Astrocyte of the cerebellum (primary cell): ENCODE data around the gene PMEL.

ENCODE experiments used
- DNase-seq: peaks from one replicate; pipeline ENCODE4 v3.0.0-alpha.2; 2011; ENCODE audit warnings: low read depth
- H3K4me3 ChIP-seq: 2 replicates; pipeline ENCODE4 v1.5.1; 2011; ENCODE audit warnings: mild to moderate bottlenecking, low read depth, low read length, moderate library complexity
- in situ Hi-C: cut with HindIII; loops from 2 replicates; pipeline ENCODE4 v1.10.0; 2017; ENCODE audit warnings: low sequenced_read_pairs
- TF ChIP-seq, protein P1 (sequence below): IDR thresholded peaks from 2 replicates; pipeline ENCODE4 v1.5.1; 2012; ENCODE audit warnings: low read length, low read depth, moderate library complexity, mild to moderate bottlenecking; ENCODE audit errors: missing control alignments

PMEL gene

DNA sequence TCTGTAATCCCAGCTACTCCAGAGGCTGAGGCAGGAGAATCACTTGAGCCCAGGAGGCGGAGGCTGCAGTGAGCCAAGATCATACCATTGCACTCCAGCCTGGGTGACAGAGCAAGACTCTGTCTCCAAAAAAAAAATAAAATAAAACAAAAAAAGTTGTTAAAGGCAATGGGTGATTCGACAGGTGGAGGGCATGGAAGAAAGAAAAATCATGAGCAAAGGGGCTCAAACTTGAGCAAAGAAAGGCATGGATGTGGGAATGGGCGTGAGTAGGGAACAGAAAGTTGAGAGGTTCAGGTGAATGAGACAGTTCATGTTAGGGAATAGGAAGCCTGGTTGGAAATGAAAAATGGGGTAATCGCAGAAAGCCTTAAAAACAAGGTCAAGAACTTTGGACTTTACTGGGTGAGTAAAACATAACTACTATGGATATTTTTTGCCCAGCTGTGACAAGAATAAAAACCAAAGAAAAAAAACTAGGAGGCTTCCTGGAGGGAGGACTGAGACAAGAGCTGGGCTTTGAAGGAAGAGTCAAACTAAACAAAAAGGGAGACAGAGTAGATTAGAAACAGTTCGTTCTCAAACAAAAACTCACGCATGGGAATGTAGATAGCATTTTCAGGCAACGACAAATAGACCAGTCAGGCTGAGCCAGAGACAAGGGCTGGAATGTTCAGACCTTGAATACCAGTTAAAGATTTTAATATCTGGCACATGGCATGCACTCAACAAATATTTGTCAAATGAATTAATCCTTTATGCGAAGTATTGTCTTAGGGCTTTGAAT lies 56.9 kb downstream of the PMEL start:
- TF ChIP-seq, protein P1, sequence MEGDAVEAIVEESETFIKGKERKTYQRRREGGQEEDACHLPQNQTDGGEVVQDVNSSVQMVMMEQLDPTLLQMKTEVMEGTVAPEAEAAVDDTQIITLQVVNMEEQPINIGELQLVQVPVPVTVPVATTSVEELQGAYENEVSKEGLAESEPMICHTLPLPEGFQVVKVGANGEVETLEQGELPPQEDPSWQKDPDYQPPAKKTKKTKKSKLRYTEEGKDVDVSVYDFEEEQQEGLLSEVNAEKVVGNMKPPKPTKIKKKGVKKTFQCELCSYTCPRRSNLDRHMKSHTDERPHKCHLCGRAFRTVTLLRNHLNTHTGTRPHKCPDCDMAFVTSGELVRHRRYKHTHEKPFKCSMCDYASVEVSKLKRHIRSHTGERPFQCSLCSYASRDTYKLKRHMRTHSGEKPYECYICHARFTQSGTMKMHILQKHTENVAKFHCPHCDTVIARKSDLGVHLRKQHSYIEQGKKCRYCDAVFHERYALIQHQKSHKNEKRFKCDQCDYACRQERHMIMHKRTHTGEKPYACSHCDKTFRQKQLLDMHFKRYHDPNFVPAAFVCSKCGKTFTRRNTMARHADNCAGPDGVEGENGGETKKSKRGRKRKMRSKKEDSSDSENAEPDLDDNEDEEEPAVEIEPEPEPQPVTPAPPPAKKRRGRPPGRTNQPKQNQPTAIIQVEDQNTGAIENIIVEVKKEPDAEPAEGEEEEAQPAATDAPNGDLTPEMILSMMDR, result no peak
- no peak overlapping the region for H3K4me3 ChIP-seq
- in situ Hi-C loops, result no loop called here
- no peak for DNase-seq

DNA sequence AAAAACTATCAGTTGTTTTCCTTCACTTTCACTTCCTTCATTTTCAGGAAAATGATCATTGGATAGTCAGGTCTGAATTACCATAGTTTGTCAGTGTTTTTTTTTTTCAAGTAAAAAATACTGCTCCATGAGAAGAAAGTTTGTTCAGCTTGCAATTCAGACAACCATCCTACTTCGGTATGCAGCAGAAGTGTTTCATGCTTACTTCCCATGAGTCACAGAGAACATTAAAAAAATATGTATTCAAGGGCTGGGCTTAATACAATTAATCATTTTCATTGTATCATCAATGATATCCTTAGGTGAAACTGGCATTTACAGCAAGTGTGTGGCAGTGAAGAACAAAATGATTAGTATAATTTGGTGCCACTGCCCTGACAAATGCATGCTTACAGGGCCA lies 59.8 kb downstream of the PMEL start:
- TF ChIP-seq, protein P1, result no peak
- in situ Hi-C loops, result no loop called here
- H3K4me3 ChIP-seq, result no peak overlapping the region
- no peak for DNase-seq
